Stimulated activated CD4-positive, alpha-beta T cell treated with anti-CD3 and anti-CD28 coated beads, TNF-alpha, amount 100 ng/mL, for 48 hours (primary cell): ENCODE data around the gene EFCAB11.

ENCODE experiments used
- DNase-seq, 3 donors: peaks; one replicate each; pipeline ENCODE4 v3.0.0-alpha.2; 2020; ENCODE audit warnings: low read depth in 3 of 3

Gene EFCAB11

GRCh38 chr14:89814126-89814525 is 140.4 kb downstream of the EFCAB11 start:
- DNase-seq: no peak

GRCh38 chr14:89813617-89814031 is 140.9 kb downstream of the EFCAB11 start:
- DNase-seq: no peak

GRCh38 chr14:89811954-89812575 is 142.5 kb downstream of the EFCAB11 start:
- DNase-seq: no peak

- DNase-seq: no peak
Observed at GRCh38 chr14:89810101-89810500, 144.4 kb downstream of the EFCAB11 start.

GRCh38 chr14:89807892-89808291 is 146.6 kb downstream of the EFCAB11 start:
- no peak for DNase-seq

GRCh38 chr14:89807151-89807550 is 147.4 kb downstream of the EFCAB11 start:
- no peak for DNase-seq

- no peak for DNase-seq
Observed at GRCh38 chr14:89806451-89806850, 148.1 kb downstream of the EFCAB11 start.

- no peak for DNase-seq
Observed at GRCh38 chr14:89805501-89805900, 149.0 kb downstream of the EFCAB11 start.

GRCh38 chr14:89803542-89803941 is 151.0 kb downstream of the EFCAB11 start:
- no peak for DNase-seq

- no peak for DNase-seq
Observed at GRCh38 chr14:89801136-89801535, 153.4 kb downstream of the EFCAB11 start.

- DNase-seq: no peak
Observed at GRCh38 chr14:89798212-89798773, 156.2 kb downstream of the EFCAB11 start.

- no peak for DNase-seq
Observed at GRCh38 chr14:89797148-89797547, 157.4 kb downstream of the EFCAB11 start.

GRCh38 chr14:89794096-89794495 is 160.4 kb downstream of the EFCAB11 start:
- DNase-seq: no peak

GRCh38 chr14:89793367-89793716 is 161.2 kb downstream of the EFCAB11 start:
- DNase-seq: no peak

GRCh38 chr14:89792489-89793366 is 161.8 kb downstream of the EFCAB11 start:
- DNase-seq: no peak

- no peak for DNase-seq
Observed at GRCh38 chr14:89787525-89787924, 167.0 kb downstream of the EFCAB11 start.

- DNase-seq: no peak
Observed at GRCh38 chr14:89781046-89781445, 173.5 kb downstream of the EFCAB11 start.

GRCh38 chr14:89779707-89780106 is 174.8 kb downstream of the EFCAB11 start:
- DNase-seq: no peak

GRCh38 chr14:89775946-89776345 is 178.6 kb downstream of the EFCAB11 start:
- DNase-seq: no peak

GRCh38 chr14:89775151-89775550 is 179.4 kb downstream of the EFCAB11 start:
- no peak for DNase-seq

GRCh38 chr14:89773644-89774316 is 180.8 kb downstream of the EFCAB11 start:
- peak; percentile 18 to 50 (median 47) for DNase-seq

- no peak for DNase-seq
Observed at GRCh38 chr14:89773151-89773550, 181.4 kb downstream of the EFCAB11 start.
